Mesendoderm (in vitro differentiated cells): ENCODE results near the gene PITPNM2.
"Not testable (repeated sequence)": the region's sequence is repeated elsewhere in the genome, so short reads cannot be mapped to it uniquely, and the experiment has no call there.

Experiments used
- DNase-seq: peaks from one replicate; pipeline ENCODE4 v3.0.0; 2013
- H2AK5ac ChIP-seq: 2 replicates; pipeline ENCODE4 v1.6.1; 2013; ENCODE audit warnings: low read length, inconsistent platforms
- H2BK120ac ChIP-seq: 2 replicates; pipeline ENCODE4 v1.6.1; 2013; ENCODE audit warnings: low read depth, mild to moderate bottlenecking, low read length, moderate library complexity, mixed read lengths
- H2BK15ac ChIP-seq: replicated peaks from 2 replicates; pipeline ENCODE4 v1.6.1; 2013; ENCODE audit warnings: low read depth, mild to moderate bottlenecking, moderate library complexity
- H2BK5ac ChIP-seq: 2 replicates; pipeline ENCODE4 v1.6.1; 2013; ENCODE audit warnings: low read length, inconsistent platforms
- H3K18ac ChIP-seq: 2 replicates; pipeline ENCODE4 v1.6.1; 2013; ENCODE audit warnings: mild to moderate bottlenecking, low read length, mixed read lengths
- H3K23ac ChIP-seq: one replicate; pipeline ENCODE4 v1.6.1; 2013; ENCODE audit warnings: low read length
- H3K27ac ChIP-seq: 2 replicates; pipeline ENCODE4 v1.5.1; 2013; ENCODE audit warnings: low read depth, mild to moderate bottlenecking, inconsistent platforms, low read length, moderate library complexity
- H3K27me3 ChIP-seq: 2 replicates; pipeline ENCODE4 v1.6.1; 2013; ENCODE audit warnings: low read length, control low read depth, mild to moderate bottlenecking, inconsistent platforms; ENCODE audit not compliant: insufficient read depth, poor library complexity
- H3K36me3 ChIP-seq: 2 replicates; pipeline ENCODE4 v1.6.1; 2013; ENCODE audit warnings: low read length, inconsistent platforms; ENCODE audit not compliant: control insufficient read depth, insufficient read depth
- H3K4ac ChIP-seq: one replicate; pipeline ENCODE4 v1.6.1; 2013; ENCODE audit warnings: low read depth, mild to moderate bottlenecking, low read length, moderate library complexity
- H3K4me1 ChIP-seq: 2 replicates; pipeline ENCODE4 v1.6.1; 2013; ENCODE audit warnings: low read depth, low read length, inconsistent platforms; ENCODE audit not compliant: control insufficient read depth
- H3K4me2 ChIP-seq: 2 replicates; pipeline ENCODE4 v1.6.1; 2013; ENCODE audit warnings: low read length
- H3K4me3 ChIP-seq: 2 replicates; pipeline ENCODE4 v1.5.1; 2013; ENCODE audit warnings: mild to moderate bottlenecking, low read length
- H3K56ac ChIP-seq: one replicate; pipeline ENCODE4 v1.6.1; 2013; ENCODE audit warnings: low read length
- H3K79me1 ChIP-seq: 2 replicates; pipeline ENCODE4 v1.6.1; 2013; ENCODE audit warnings: low read length, inconsistent platforms
- H3K79me2 ChIP-seq: 2 replicates; pipeline ENCODE4 v1.6.1; 2013; ENCODE audit warnings: mild to moderate bottlenecking, low read length; ENCODE audit not compliant: control insufficient read depth, insufficient read depth
- H3K9ac ChIP-seq: 2 replicates; pipeline ENCODE4 v1.6.1; 2013; ENCODE audit warnings: low read length, inconsistent platforms
- H4K5ac ChIP-seq: one replicate; pipeline ENCODE4 v1.6.1; 2013; ENCODE audit warnings: low read length
- H4K8ac ChIP-seq: one replicate; pipeline ENCODE4 v1.6.1; 2013; ENCODE audit warnings: low read depth, mild to moderate bottlenecking, control low read depth, low read length, moderate library complexity
- WGBS: extraction: QIAGEN DNeasy Blood & Tissue Kit; methylation state at CpG from one replicate; pipeline ENCODE4 v1.1.7; 2013; ENCODE audit warnings: low lambda C conversion rate, missing lambda C conversion rate; ENCODE audit not compliant: insufficient coverage; ENCODE audit errors: extremely low coverage; 5-methylcytosine and 5-hydroxymethylcytosine counted together

The PITPNM2 gene

DNA sequence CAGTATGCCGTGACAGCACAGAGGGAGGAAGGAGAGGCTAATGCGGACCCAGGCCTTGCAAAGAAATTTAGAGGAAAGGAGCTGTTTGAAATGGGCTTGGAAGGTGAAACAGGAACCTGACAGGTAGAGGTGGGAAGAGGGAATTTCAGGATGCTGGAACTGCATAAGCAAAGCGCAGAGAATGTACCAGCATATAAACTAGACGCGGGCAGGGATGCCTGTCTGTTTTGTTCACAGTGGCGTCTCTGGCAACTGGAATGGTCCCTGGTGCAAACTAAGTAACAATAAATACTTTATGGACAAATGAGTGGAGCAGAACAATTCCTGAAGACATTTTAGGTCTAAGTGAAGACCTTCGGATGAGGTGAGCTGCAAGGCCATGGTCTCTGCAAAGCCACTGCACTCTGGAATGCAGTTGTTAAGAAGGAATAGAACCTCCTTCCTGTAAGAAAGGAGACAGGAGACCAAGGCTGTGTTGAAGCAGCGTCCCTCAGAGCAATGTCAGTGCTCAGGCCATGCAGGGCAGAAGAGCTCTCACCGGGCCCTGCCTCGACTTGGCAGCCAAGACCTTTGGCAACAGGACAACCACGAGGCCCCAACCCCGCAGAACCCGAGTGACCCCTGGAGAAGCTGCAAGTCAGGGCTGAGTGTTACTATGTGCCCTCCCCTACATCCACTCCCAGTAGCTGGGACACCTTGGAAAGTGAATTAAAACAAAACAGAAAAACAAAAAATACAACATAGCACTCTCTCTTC lies 42.8 kb downstream of the PITPNM2 start:
- no peaks in the 10 kb centered on the region for H3K79me1 ChIP-seq
- H3K9ac ChIP-seq: no peak overlapping the region
- no peak overlapping the region for H3K4me2 ChIP-seq
- peak overlapping the region; percentile 79 for H2AK5ac ChIP-seq
- no peak overlapping the region for H4K5ac ChIP-seq
- DNase-seq: no peak
- H3K4ac ChIP-seq: no peak overlapping the region
- no CpG with 5 or more reads among the region's 13 CpGs for WGBS
- H3K27ac ChIP-seq: peak overlapping the region; percentile 58
- no peaks in the 10 kb centered on the region for H3K79me2 ChIP-seq
- no peak overlapping the region for H2BK15ac ChIP-seq
- H3K18ac ChIP-seq: peak overlapping the region; percentile 8
- H3K27me3 ChIP-seq: no peaks in the 10 kb centered on the region
- H3K4me1 ChIP-seq: peaks cover 35% of the 10 kb centered on the region
- H2BK5ac ChIP-seq: peak overlapping the region; percentile 43
- no peaks in the 10 kb centered on the region for H3K36me3 ChIP-seq
- H3K23ac ChIP-seq: no peak overlapping the region
- H3K56ac ChIP-seq: peak overlapping the region; percentile 22
- no peak overlapping the region for H3K4me3 ChIP-seq
- no peak overlapping the region for H2BK120ac ChIP-seq
- H4K8ac ChIP-seq: no peak overlapping the region

GRCh38 chr12:123106640-123107359 lies 44.1 kb downstream of the PITPNM2 start:
- Histone ChIP-seq H4K5ac (no peak overlapping the region), H3K56ac (peak overlapping the region; percentile 87)

DNA sequence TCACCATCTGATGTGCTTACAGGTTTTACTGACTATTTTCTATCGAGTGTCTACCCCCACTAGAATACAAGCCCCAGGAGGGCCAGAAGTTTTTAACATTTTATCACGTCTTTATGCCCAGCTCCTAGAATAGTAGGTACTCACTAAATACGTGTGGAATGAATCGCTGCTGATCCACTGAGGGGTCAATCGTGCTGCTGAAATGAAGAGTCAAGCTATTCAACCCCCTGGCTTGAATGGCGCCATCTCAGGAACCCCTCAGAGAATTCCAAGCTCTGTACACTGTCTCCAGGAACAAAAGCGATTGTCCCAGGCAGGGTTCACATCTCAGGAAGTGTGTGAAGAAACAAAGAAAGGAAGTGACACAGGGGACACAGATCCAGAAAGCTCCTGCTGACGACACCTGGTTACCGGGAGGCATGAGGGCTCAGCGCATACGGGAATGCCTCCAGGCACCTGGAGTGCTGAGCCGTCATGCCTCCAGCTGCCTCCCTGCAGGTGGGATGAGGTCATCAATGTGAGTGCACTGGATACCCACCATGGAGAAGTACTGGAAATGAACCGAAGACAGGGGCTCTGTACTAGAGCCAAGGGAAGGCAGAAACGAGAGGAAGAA lies 45.6 kb downstream of the PITPNM2 start:
- peak overlapping the region; percentile 33 for H3K18ac ChIP-seq
- no peaks in the 10 kb centered on the region for H3K79me2 ChIP-seq
- peak overlapping the region; percentile 8 for H3K9ac ChIP-seq
- H3K27me3 ChIP-seq: no peaks in the 10 kb centered on the region
- H3K36me3 ChIP-seq: no peaks in the 10 kb centered on the region
- H3K23ac ChIP-seq: no peak overlapping the region
- H3K79me1 ChIP-seq: no peaks in the 10 kb centered on the region
- peak overlapping the region; percentile 61 for H2BK5ac ChIP-seq
- no CpG with 5 or more reads among the region's 14 CpGs for WGBS
- DNase-seq: peak; percentile 88
- peaks cover 40% of the 10 kb centered on the region for H3K4me1 ChIP-seq
- H3K4me2 ChIP-seq: no peak overlapping the region
- peak overlapping the region; percentile 81 for H2AK5ac ChIP-seq
- H2BK15ac ChIP-seq: no peak overlapping the region
- H3K4ac ChIP-seq: peak overlapping the region; percentile 75
- no peak overlapping the region for H3K4me3 ChIP-seq
- peak overlapping the region; percentile 62 for H3K56ac ChIP-seq
- no peak overlapping the region for H2BK120ac ChIP-seq
- H3K27ac ChIP-seq: peak overlapping the region; percentile 83
- H4K8ac ChIP-seq: no peak overlapping the region
- no peak overlapping the region for H4K5ac ChIP-seq

More at GRCh38 chr12:123106640-123107359, 44.1 kb downstream of the PITPNM2 start:
- no peaks in the 10 kb centered on the region for H3K79me1 ChIP-seq
- peak overlapping the region; percentile 49 for H3K4ac ChIP-seq
- WGBS: no CpG with 5 or more reads among the region's 9 CpGs
- H3K4me3 ChIP-seq: no peak overlapping the region
- peak overlapping the region; percentile 44 for H2AK5ac ChIP-seq
- H4K8ac ChIP-seq: no peak overlapping the region
- peak overlapping the region; percentile 7 for H3K23ac ChIP-seq
- peak; percentile 80 for DNase-seq
- H3K27ac ChIP-seq: peak overlapping the region; percentile 58
- H3K4me1 ChIP-seq: peaks cover 41% of the 10 kb centered on the region
- no peaks in the 10 kb centered on the region for H3K79me2 ChIP-seq
- H2BK15ac ChIP-seq: no peak overlapping the region
- no peaks in the 10 kb centered on the region for H3K27me3 ChIP-seq
- H2BK120ac ChIP-seq: peak overlapping the region; percentile 7
- peak overlapping the region; percentile 8 for H3K18ac ChIP-seq
- no peaks in the 10 kb centered on the region for H3K36me3 ChIP-seq
- H3K9ac ChIP-seq: peak overlapping the region; percentile 26
- H3K4me2 ChIP-seq: no peak overlapping the region
- peak overlapping the region; percentile 92 for H2BK5ac ChIP-seq

DNA sequence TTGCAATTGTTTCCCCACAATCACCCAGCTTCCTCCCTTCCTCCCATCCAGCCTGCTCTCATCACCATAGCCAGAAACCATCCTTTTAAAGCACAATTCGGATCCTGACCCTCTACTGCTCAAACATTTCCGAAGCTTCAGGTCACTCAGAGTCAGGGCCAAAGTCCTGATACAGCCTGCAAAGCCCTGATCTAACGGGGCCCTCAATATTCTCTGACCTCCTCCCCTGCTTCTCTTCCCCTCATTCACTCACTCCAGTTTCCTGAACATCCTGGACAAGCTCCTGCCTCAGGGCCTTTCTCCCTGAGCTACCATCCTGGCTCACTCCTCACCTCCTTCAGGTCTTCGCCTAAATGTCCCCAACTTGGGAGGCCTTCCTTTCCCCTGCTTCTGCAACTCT lies 46.1 kb downstream of the PITPNM2 start:
- Histone ChIP-seq H3K18ac (peak overlapping the region; percentile 33), H3K27me3 (no peaks in the 10 kb centered on the region), H3K4me2 (no peak overlapping the region), H2BK5ac (peak overlapping the region; percentile 64), H2BK15ac (no peak overlapping the region), H2AK5ac (no peak overlapping the region), H3K36me3 (no peaks in the 10 kb centered on the region), H3K27ac (peak overlapping the region; percentile 83), H3K9ac (peak overlapping the region; percentile 20), H2BK120ac (peak overlapping the region; percentile 40), H3K79me1 (no peaks in the 10 kb centered on the region), H4K5ac (no peak overlapping the region), H4K8ac (no peak overlapping the region), H3K56ac (peak overlapping the region; percentile 59), H3K79me2 (no peaks in the 10 kb centered on the region), H3K4me1 (peaks cover 40% of the 10 kb centered on the region), H3K23ac (no peak overlapping the region), H3K4ac (peak overlapping the region; percentile 75), H3K4me3 (no peak overlapping the region)
- WGBS: no CpG with 5 or more reads among the region's 4 CpGs
- DNase-seq: peak; percentile 51

DNA sequence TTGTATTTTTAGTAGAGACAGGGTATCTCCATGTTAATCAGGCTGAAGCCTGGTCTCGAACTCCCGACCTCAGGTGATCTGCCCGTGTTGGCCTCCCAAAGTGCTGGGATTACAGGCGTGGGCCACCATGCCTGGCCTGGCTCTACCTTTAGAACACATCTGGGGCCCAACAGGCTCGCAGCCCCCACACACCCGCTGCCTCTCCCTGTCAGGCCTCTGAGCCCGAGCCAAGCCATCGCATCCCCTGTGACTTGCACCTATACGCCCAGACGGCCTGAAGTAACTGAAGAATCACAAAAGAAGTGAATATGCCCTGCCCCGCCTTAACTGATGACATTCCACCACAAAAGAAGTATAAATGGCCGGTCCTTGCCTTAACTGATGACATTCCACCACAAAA lies 46.8 kb downstream of the PITPNM2 start:
- not testable (repeated sequence) for H2BK15ac ChIP-seq, H3K56ac ChIP-seq, H3K4me2 ChIP-seq, H3K4ac ChIP-seq, H3K79me1 ChIP-seq, DNase-seq, H3K23ac ChIP-seq, H2BK5ac ChIP-seq, H3K9ac ChIP-seq, H3K4me3 ChIP-seq, H2AK5ac ChIP-seq, H3K79me2 ChIP-seq, H3K27me3 ChIP-seq, H3K36me3 ChIP-seq, H4K5ac ChIP-seq, H3K18ac ChIP-seq, H4K8ac ChIP-seq
- Histone ChIP-seq H3K4me1 (peaks cover 40% of the 10 kb centered on the region), H3K27ac (peak overlapping the region; percentile 28), H2BK120ac (peak overlapping the region; percentile 4)
- no CpG with 5 or more reads among the region's 12 CpGs for WGBS
